Renal pelvis (tissue), 4 donors: ENCODE data around the gene STIM1. TPM values are rescaled to one million over a fixed set of nuclear protein-coding genes. Genes with fewer than 3 reads are reported as not detected.

Experiments used
- DNase-seq: peaks from one replicate; pipeline ENCODE4 v3.0.0-alpha.2; 2013
- polyA plus RNA-seq, 3 donors: library from polyadenylated mRNA; unstranded; fragments of 120-200 nt; gene quantifications; one replicate each; pipeline ENCODE4 v1.2.1, GENCODE V29; 2013; ENCODE audit not compliant: insufficient read length in 3 of 3

STIM1 gene
- polyA plus RNA-seq, 3 donors: 31.3 to 41.6 (median 33.2) TPM

DNA sequence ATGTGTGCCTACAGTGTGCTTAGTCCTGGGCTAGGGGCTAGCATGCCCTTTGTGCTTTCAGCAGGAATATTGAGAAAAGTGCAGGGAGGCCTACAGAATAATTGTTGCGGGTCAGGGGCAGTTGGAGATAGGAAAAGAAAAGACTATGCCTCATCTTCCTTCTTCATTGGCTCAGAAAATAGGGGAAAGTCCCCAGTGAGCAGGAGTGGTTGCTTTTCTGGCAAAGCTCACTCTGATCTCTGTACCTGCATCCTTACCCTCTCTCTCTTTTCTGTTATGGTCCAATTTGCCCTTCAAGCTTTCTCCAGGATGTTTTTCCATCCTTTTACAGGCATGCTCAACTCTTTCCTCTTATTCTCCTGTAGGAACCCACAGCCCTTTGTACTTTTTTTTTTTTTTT is 209.6 kb downstream of the STIM1 start:
- no peak for DNase-seq

DNA sequence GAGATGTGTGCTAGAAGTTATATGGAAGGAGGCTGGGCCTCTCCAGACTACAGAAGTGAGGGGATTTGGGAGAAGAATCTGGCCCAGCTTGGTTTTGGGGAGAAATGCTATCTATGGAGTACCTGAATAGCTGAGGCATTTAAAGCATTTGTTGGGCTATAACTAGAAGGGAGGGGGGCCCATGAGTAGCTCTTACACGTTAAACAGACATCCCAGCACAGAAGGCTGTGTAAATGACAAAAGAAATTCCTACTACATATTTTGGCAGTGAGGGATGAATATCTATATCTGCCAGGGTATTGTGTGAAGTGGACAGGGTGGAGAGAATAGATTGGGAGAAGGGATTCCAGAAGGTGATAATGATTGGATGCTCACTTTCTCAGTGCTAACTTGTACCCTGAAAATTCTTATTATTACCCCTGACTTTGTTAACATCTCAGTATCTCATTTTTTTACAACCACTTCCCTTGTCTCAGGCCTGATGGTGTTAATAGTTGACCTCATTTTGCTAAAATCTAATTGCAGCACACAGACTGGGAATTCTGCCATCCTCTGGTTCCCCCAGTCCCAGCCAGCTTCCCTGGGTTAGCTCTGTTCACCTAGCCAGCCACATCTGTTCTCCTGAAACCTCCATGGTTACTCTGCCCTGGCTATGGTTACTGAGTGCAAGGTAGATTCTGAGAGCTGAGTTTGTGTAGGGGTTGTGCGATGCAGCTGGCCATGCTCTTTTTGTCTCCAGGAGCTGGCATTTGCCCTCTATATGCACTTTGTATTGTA is 210.3 kb downstream of the STIM1 start:
- no peak for DNase-seq

DNA sequence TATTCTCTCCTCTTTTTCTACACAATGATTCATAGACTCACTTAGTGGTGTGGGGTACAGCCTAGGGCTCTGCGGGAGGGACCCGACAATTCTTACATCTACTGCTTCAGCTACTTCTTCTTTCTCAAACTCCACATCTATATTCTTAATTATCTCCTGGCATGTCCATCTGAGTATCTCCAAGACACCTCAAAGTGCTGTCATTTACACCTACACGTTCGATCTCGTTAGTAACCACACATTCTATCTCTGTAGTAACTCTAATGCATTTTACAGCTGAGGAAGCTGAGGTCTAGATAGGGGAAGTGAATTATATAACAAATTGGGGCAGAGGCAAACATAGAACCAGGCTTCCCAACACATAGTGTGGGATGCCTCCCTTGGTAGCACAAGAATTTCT is 211.4 kb downstream of the STIM1 start:
- DNase-seq: no peak

- no peak for DNase-seq
These were observed 213.5 kb downstream of the STIM1 start for GRCh38 chr11:4068962-4069361.

DNA sequence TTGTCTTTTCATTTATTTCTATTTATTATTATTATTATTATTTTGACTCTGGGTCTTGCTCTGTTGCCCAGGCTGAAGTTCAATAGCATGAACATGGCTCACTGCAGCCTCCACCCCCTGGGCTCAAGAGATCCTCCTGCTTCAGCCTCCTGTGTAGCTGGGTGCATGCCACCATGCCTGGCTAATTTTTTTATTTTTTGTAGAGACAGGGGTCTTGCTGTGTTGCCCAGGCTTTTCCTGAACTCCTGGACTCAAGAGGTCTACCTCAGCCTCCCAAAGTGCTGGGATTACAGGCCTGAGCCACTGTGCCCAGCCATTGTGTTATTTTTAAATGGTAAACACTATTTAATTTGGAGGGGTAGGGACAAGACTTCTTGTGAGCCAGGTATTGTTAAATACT is 215.9 kb downstream of the STIM1 start:
- DNase-seq: no peak

GRCh38 chr11:4071914-4072313 is 216.4 kb downstream of the STIM1 start:
- no peak for DNase-seq

- DNase-seq: peak; percentile 81
These were observed 217.3 kb downstream of the STIM1 start for GRCh38 chr11:4072668-4073285.

DNA sequence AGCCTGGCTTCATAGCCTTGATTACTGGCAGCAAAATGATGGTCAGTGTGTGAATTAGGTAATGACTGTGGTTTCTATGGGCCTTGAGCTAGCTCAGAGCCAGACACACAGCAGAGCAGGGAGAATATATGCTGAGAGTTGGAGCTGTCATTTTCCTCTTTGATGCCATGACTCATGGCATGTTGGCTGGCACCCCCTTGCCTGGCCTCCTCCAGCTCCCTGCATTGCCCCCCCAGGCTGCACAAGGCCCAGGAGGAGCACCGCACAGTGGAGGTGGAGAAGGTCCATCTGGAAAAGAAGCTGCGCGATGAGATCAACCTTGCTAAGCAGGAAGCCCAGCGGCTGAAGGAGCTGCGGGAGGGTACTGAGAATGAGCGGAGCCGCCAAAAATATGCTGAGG is 218.8 kb downstream of the STIM1 start:
- no peak for DNase-seq

DNA sequence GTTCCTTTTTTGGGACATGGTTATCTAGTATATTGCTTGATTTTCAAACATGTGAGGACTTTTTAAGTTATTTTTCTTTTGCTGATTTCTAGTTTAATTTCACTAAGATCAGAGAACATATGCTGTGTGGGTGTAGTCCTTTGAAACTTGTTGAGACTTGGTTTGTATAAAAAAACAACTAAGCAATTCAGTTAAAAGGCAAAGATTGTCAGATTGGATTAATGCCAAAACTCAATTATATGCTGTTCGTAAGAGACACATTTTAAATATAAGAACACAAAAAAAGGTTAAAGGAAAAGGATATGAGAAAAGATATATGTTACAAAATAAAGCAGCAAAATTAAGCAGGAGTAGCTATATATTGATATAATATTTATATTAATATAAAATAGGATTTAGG is 221.3 kb downstream of the STIM1 start:
- DNase-seq: no peak

DNA sequence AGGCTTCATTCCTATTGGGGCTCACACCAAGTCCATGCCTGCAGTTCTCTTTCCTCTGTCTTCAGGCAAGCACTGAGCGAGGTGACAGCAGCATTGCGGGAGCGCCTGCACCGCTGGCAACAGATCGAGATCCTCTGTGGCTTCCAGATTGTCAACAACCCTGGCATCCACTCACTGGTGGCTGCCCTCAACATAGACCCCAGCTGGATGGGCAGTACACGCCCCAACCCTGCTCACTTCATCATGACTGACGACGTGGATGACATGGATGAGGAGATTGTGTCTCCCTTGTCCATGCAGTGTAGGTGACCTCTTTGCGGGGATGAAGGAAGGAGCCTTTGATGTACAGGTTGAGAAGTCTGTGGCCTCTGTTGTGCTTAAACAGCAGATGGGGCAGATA is 227.7 kb downstream of the STIM1 start:
- DNase-seq: no peak

- no peak for DNase-seq
These were observed 229.1 kb downstream of the STIM1 start for GRCh38 chr11:4084406-4085125.

GRCh38 chr11:4085575-4085974 is 230.1 kb downstream of the STIM1 start:
- no peak for DNase-seq

- DNase-seq: no peak
These were observed 231.3 kb downstream of the STIM1 start for GRCh38 chr11:4086575-4087353.

- DNase-seq: no peak
These were observed 232.1 kb downstream of the STIM1 start for GRCh38 chr11:4087551-4087950.

GRCh38 chr11:4090258-4090657 is 234.8 kb downstream of the STIM1 start:
- no peak for DNase-seq

DNA sequence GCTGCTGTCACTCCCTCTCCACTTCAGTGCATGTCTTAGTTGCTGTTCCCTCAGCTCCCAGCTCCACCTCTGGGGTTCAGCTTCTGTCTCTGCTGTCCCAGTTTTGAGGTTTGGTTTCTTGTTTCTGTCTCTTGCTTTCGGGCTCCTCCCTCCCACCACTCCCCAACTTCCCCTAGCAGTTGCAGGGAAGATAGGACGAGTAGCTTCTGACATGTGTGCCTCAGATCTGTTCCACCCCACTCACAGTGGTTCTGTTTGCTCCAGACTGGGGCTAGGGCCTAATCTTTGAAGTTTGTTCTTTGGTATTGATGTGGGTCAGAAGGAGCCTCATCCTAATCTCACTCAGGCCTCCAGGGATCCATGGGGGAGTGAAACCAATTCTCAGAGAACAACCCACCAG is 236.6 kb downstream of the STIM1 start:
- no peak for DNase-seq

GRCh38 chr11:4093519-4094347 is 238.3 kb downstream of the STIM1 start:
- no peak for DNase-seq

GRCh38 chr11:4094348-4095291 is 239.2 kb downstream of the STIM1 start, which contains the start of gene RRM1:
RRM1 (plus strand) TSS chr11:4094799; CDS start chr11:4095013, 214 bp downstream.
- peak; percentile 97 for DNase-seq

DNA sequence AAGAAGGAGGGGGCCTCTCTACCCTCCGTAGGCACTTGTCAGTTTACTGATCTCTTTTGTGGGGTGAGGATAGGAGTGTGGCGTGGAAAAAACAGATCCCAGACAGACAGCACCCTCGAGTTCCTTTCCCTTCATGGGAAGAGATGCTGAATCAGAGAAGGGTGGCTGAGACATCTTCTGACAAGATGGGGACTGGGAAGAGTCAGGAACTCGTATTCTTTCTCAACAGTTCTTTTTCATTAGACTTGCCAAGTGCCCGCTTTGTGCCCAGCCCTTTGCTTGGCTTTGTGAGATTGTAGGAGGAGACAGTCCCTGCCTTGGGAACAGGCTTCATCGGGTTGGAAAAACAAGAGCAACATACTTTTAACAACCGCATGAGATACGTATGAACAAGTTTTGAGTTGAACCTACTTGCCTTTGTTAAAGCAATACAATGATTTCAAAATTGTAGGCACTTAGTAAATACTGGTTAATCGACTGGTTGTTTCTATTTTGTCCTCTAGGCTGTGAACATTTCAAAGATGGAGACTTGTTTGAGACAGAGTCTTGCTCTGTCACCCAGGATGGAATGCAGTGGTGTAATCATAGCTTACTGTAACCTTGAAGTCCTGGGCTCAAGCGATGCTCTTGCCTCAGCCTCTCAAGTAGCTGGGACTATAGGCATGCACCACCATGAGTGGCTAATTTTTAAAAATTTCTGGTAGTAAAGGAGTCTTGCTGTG is 240.2 kb downstream of the STIM1 start:
- no peak for DNase-seq
